Heart left ventricle (tissue), 16 donors: ENCODE data around the gene USP6. TPM values are rescaled to one million over a fixed set of nuclear protein-coding genes. Genes with fewer than 3 reads are reported as not detected.
"Not testable (repeated sequence)": the region's sequence is repeated elsewhere in the genome, so short reads cannot be mapped to it uniquely, and the experiment has no call there.

Source experiments
- ATAC-seq, 4 donors: fragments of 200-7000 bp; cut with Tn5 transposase; one replicate each; pipeline ENCODE4 v1.9.1; 2020 to 2022; ENCODE audit warnings: moderate library complexity in 4 of 4, mild to moderate bottlenecking in 3 of 4, moderate number of reproducible peaks in 1 of 4
- DNase-seq, 5 donors: peaks; one replicate each; pipeline ENCODE4 v3.0.0-alpha.2; 2020
- H3K27ac ChIP-seq, 12 donors: fragments of 200-600 bp; sonication (generic) in 4 of 12; one replicate each; pipeline versions ENCODE4 v1.5.0 to v1.8.0; 2016 to 2022; ENCODE audit warnings: mild to moderate bottlenecking in 2 of 12
- H3K27me3 ChIP-seq, 9 donors: fragments of 200-600 bp; sonication (generic) in 2 of 9; one replicate each; pipeline versions ENCODE4 v1.5.1 to v1.8.0; 2016 to 2022; ENCODE audit warnings: mild to moderate bottlenecking in 3 of 9
- H3K36me3 ChIP-seq, 9 donors: fragments of 200-600 bp; sonication (generic) in 2 of 9; one replicate each; pipeline versions ENCODE4 v1.5.0 to v1.8.0; 2018 to 2022; ENCODE audit warnings: mild to moderate bottlenecking in 2 of 9
- H3K4me1 ChIP-seq, 12 donors: fragments of 200-600 bp; sonication (generic) in 4 of 12; one replicate each; pipeline versions ENCODE4 v1.5.0 to v1.8.0; 2016 to 2022; ENCODE audit warnings: mild to moderate bottlenecking in 3 of 12
- H3K4me3 ChIP-seq, 12 donors: fragments of 200-600 bp; sonication (generic) in 4 of 12; one replicate each; pipeline versions ENCODE4 v1.5.0 to v1.8.0; 2017 to 2022; ENCODE audit warnings: mild to moderate bottlenecking in 9 of 12, moderate library complexity in 4 of 12
- H3K9me3 ChIP-seq, 12 donors: fragments of 200-600 bp; sonication (generic) in 4 of 12; one replicate each; pipeline versions ENCODE4 v1.5.0 to v1.8.0; 2016 to 2022; ENCODE audit warnings: mild to moderate bottlenecking in 1 of 12
- CTCF ChIP-seq, 12 donors: fragments of 200-600 bp; sonication (generic) in 4 of 12; IDR thresholded peaks; one replicate each; pipeline versions ENCODE4 v1.5.0 to v1.8.0; 2018 to 2022; ENCODE audit warnings: antibody characterized with exemption in 12 of 12, mild to moderate bottlenecking in 5 of 12
- POLR2A ChIP-seq, 2 donors: fragments of 450-650 bp; IDR thresholded peaks; one replicate each; pipeline ENCODE4 v1.6.1; 2017; ENCODE audit warnings: antibody characterized with exemption in 2 of 2, mild to moderate bottlenecking in 2 of 2, moderate library complexity in 2 of 2
- WGBS, 4 donors: extraction: QIAGEN DNeasy Blood & Tissue Kit in 2 of 4; methylation state at CpG; one replicate each; pipeline versions ENCODE4 v1.1.5 to v1.1.7; 2013 to 2018; 5-methylcytosine and 5-hydroxymethylcytosine counted together
- intact Hi-C, 10 donors: fragments of 100-400 bp; cut with DNase I; formaldehyde crosslinking; loops; one replicate each; pipeline versions ENCODE4 v1.11.1 to v1.14.2; 2022
- long read RNA-seq, 3 donors: library from polyadenylated mRNA; unstranded; transcript quantifications; one replicate each; pipeline ENCODE4 v2.0.0, GENCODE V29; 2020 to 2021
- polyA plus RNA-seq, 2 donors: library from polyadenylated mRNA; stranded (reverse); fragments of 200-250 nt; gene quantifications; one replicate each; pipeline ENCODE4 v1.2.3, GENCODE V29; 2013
- total RNA-seq, 9 donors: library from RNA; depleted of rRNA in 2 of 9; stranded (reverse); fragments of >200 nt in 2 of 9; fragmentation: NEBNext Ultra II Directional in 3 of 9; extraction: Animal tissue kit (Norgen Biotek cat#: 25700) in 3 of 9; gene quantifications; one replicate each; pipeline versions ENCODE4 v1.1.0 to v1.2.4, GENCODE V29; 2016 to 2023
- donor health status: ischemic (EF 13 %, LVEDD 7.1; RV severe dilation, severe dysfunction).
- donor health status: healthy with polysubstance abuse.
- donor health status: DM: no; HTN: yes; CAD: no.
- donor health status: DM: no; HTN: no; CAD: no.
- donor health status: ischemic (EF 25% LVEDD 6.9; RV normal size, moderate dysfunction).
- donor health status: ischemic (EF 25% LVEDD 5.7; RV mildly dilated, moderate dysfunction).
- donor health status: healthy.
- donor health status: DM: yes; HTN: yes; CAD: no.
- donor health status: ischemic (EF 35%, LVEDD 5.7; RV mildly dilated, moderate dysfunction).
- donor health status: nonischemic (EF 11% LVEDD 7.7; RV severe dilation, severe dysfunction).
- donor health status: DM: yes; HTN: yes; CAD: no.
- donor health status: PGD.
- donor health status: ischemic (EF 29% LVEDD 5.4; RV normal size, mild dysfunction).
- donor health status: nonischemic (EF 23%, LVEDD 6.1; RV moderate dilation, normal function).

Gene USP6
- total RNA-seq, result 1 to 10 TPM in 1 of 9 donors, under 1 TPM in 6, not detected in 2; 0.05 to 1.6 (median 0.08) TPM
- polyA plus RNA-seq, result under 1 TPM; 0.01 to 0.04 TPM
- long read RNA-seq, donor 1, result 0 reads
- long read RNA-seq, donor 2, result 0 reads
- long read RNA-seq, donor 3, result 0 reads

GRCh38 chr17:5115673-5116651 is at the start of gene USP6:
Gene USP6 (plus strand): TSS chr17:5116032. CDS start chr17:5130368, 14,336 bp downstream.
- Histone ChIP-seq H3K36me3 (peaks cover 0 to 13% (median 0%) of the 10 kb centered on the region in 9 donors), H3K9me3 (no peaks in the 10 kb centered on the region), H3K4me3 (peak within 1 kb of the TSS in 5 of 12 donors; percentile 15 to 58 (median 44)), H3K27ac (peak within 1 kb of the TSS in 2 of 12 donors; percentile 14 to 71), H3K4me1 (peaks cover 0 to 16% (median 5%) of the 10 kb centered on the region in 12 donors), H3K27me3 (peaks cover 0 to 34% (median 19%) of the 10 kb centered on the region in 9 donors)
- peak in 1 of 4 donors; percentile 35 for ATAC-seq
- DNase-seq, result peak in 1 of 5 donors; percentile 65
- 16 to 41% (median 20%) methylated on average over 24 to 87 of the region's 87 CpGs for WGBS, 4 donors
- intact Hi-C loops, result no loop called here
- TF ChIP-seq POLR2A (IDR thresholded peaks at IDR 0.05), result no peak

GRCh38 chr17:5068236-5068635 is 47.6 kb upstream of the USP6 start:
- Histone ChIP-seq H3K27ac (no peak overlapping the region), H3K4me3 (no peak overlapping the region), H3K27me3 (no peaks in the 10 kb centered on the region), H3K36me3 (no peaks in the 10 kb centered on the region), H3K4me1 (no peaks in the 10 kb centered on the region), H3K9me3 (no peaks in the 10 kb centered on the region)
- TF ChIP-seq CTCF (IDR thresholded peaks at IDR 0.05), result no peak
- TF ChIP-seq POLR2A (IDR thresholded peaks at IDR 0.05), result no peak
- intact Hi-C loops, result loop anchor here in 2 of 10 donors (5.0 to 10.0 kb wide), 2 partner anchors 36 to 163 kb away; partner anchors contain the start of gene CHRNE (in 2 of the 2)
- DNase-seq, result no peak
- 84 to 94% (median 89%) methylated on average over 3 of the region's 3 CpGs for WGBS, 4 donors
- ATAC-seq, result no peak

GRCh38 chr17:5069724-5070123 is 46.1 kb upstream of the USP6 start:
- DNase-seq (no peak), ATAC-seq (no peak)
- no peaks in the 10 kb centered on the region for H3K36me3 ChIP-seq
- no peaks in the 10 kb centered on the region for H3K4me1 ChIP-seq
- TF ChIP-seq CTCF (IDR thresholded peaks at IDR 0.05), result no peak
- no peak overlapping the region for H3K27ac ChIP-seq
- H3K4me3 ChIP-seq, result no peak overlapping the region
- no peaks in the 10 kb centered on the region for H3K27me3 ChIP-seq
- no peaks in the 10 kb centered on the region for H3K9me3 ChIP-seq
- 77 to 89% (median 81%) methylated on average over 4 of the region's 4 CpGs for WGBS, 4 donors
- intact Hi-C loops, result loop anchor here in 2 of 10 donors (5.0 to 10.0 kb wide), 2 partner anchors 37 to 165 kb away; partner anchors contain the start of gene CHRNE (in 2 of the 2)

- 85 to 91% (median 88%) methylated on average over 4 to 5 of the region's 5 CpGs for WGBS, 4 donors
- not testable (repeated sequence) for ATAC-seq, H3K4me3 ChIP-seq, H3K9me3 ChIP-seq, H3K36me3 ChIP-seq, DNase-seq, H3K27me3 ChIP-seq, H3K27ac ChIP-seq
- intact Hi-C loops, result loop anchor here in 1 of 10 donors (5.0 kb wide), 1 partner anchor 37 kb away; the partner anchor contains the start of gene ZNF232
- H3K4me1 ChIP-seq, result peaks cover 0 to 24% (median 10%) of the 10 kb centered on the region in 12 donors
Observed at GRCh38 chr17:5075472-5075871, 40.4 kb upstream of the USP6 start.

- H3K4me3 ChIP-seq, result peak overlapping the region in 11 of 12 donors; percentile 66 to 94 (median 81)
Observed at GRCh38 chr17:5077275-5077674, 38.6 kb upstream of the USP6 start.

More at GRCh38 chr17:5077275-5077674, 38.6 kb upstream of the USP6 start:
- not testable (repeated sequence) for DNase-seq, H3K27me3 ChIP-seq, H3K9me3 ChIP-seq, ATAC-seq, H3K36me3 ChIP-seq
- 93 to 97% (median 97%) methylated on average over 24 of the region's 24 CpGs for WGBS, 4 donors
- intact Hi-C loops, result loop anchor here in 1 of 10 donors (5.0 kb wide), 1 partner anchor 35 kb away; the partner anchor contains the start of gene ZNF232
- Histone ChIP-seq H3K4me1 (peaks cover 0 to 27% (median 11%) of the 10 kb centered on the region in 12 donors), H3K27ac (peak overlapping the region in 10 of 12 donors; percentile 82 to 93 (median 88))
